ENCODE results near the gene AFDN. TPM values are rescaled to one million over a fixed set of nuclear protein-coding genes. Genes with fewer than 3 reads are reported as not detected.

Gene AFDN
- total RNA-seq, 4 donors from 2014 or later, result 148 to 371 (median 204) TPM

DNA sequence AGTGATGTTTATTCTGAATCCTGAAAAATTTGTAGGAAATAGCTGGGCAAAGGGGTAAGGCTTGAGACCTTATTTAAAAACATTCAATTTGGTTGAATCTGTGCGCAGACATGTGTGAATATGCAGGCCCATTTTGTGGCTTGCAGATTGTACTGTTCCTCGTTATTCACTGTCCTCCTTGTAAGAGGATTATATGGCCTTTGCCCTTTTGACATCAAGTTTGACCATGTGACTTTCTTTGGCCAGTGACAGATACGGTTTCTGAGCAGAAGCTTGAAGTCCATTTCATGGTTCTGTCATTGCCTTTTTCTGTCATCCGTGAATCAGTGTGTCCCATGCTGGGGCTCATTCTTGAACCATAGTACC is 13.4 kb downstream of the AFDN start:
- DNase-seq, result no peak
- H3K27me3 ChIP-seq, result no peaks in the 10 kb centered on the region

DNA sequence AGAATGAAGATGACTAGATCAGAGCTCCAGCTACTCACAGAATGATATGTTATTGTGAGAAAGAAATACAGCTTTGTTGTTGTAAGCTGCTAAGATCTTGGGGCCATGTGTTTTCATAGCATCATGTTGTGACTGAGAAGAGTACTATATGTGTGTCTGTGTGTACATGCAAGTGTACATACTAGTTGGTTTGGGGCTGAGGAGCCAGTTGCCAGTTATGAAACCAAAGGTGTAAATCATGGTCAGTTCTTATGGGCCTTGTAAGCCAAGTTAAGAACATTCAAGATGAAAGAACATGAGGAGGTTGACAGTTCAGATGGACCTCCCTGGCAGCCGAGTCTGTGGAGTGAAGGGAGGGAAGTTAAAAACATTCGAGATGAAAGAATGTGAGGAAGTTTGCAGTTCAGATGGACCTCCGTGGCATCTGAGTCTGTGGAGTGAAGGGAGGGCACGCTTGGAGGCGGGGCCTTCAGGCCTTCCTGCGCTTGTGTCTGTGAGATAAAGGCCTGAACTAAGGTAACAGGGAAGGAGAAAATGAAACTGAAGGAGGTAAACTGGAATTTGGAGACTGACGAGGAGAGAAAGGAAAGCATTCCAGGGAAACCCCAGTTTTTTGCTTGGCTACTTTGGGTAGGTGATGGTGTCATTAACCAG is 13.9 kb downstream of the AFDN start:
- no peak overlapping the region for H3K27ac ChIP-seq
- DNase-seq, result no peak
- no peak overlapping the region for H3K4me3 ChIP-seq
- in situ Hi-C loops (cut with MboI; ENCODE audit: low pct_ligation_motif_present in 1 of 4, low pct_unique_long_range_greater_than_20kb in 1 of 4, low sequenced_read_pairs in 3 of 4) (no loop called here), intact Hi-C loops (cut with DNase I; ENCODE audit: low total_unique reads) (no loop called here)
- WGBS, 2 donors (ENCODE audit: low coverage in 1 of 2), result 48 to 82% methylated on average over 7 of the region's 7 CpGs
- TF ChIP-seq CTCF (IDR thresholded peaks at IDR 0.05) (no peak), EP300 (IDR thresholded peaks at IDR 0.05; ENCODE audit: low read depth) (no peak), POLR2AphosphoS5 (IDR thresholded peaks at IDR 0.05) (no peak), POLR2A (IDR thresholded peaks at IDR 0.05) (no peak)
- H3K27me3 ChIP-seq, result no peaks in the 10 kb centered on the region
- H3K4me1 ChIP-seq, result peaks cover 0 to 43% (median 15%) of the 10 kb centered on the region in 4 donors
- H3K36me3 ChIP-seq, result no peaks in the 10 kb centered on the region
- no peaks in the 10 kb centered on the region for H3K9me3 ChIP-seq

More for the DNA sequence above, 13.4 kb downstream of the AFDN start:
- in situ Hi-C loops (cut with MboI; ENCODE audit: low pct_ligation_motif_present in 1 of 4, low pct_unique_long_range_greater_than_20kb in 1 of 4, low sequenced_read_pairs in 3 of 4), result no loop called here
- Histone ChIP-seq H3K9me3 (no peaks in the 10 kb centered on the region), H3K4me1 (peaks cover 0 to 45% (median 15%) of the 10 kb centered on the region in 4 donors), H3K4me3 (no peak overlapping the region), H3K27ac (no peak overlapping the region), H3K36me3 (no peaks in the 10 kb centered on the region)
- WGBS, 2 donors (ENCODE audit: low coverage in 1 of 2), result 83 to 89% methylated on average over 4 of the region's 4 CpGs
- no peak for TF ChIP-seq POLR2A (IDR thresholded peaks at IDR 0.05)
- TF ChIP-seq EP300 (IDR thresholded peaks at IDR 0.05; ENCODE audit: low read depth), result no peak
- no peak for TF ChIP-seq POLR2AphosphoS5 (IDR thresholded peaks at IDR 0.05)
- no peak for TF ChIP-seq CTCF (IDR thresholded peaks at IDR 0.05)
- intact Hi-C loops (cut with DNase I; ENCODE audit: low total_unique reads), result no loop called here

- Histone ChIP-seq H3K27ac (no peak overlapping the region), H3K9me3 (no peaks in the 10 kb centered on the region), H3K4me1 (peaks cover 0 to 39% (median 15%) of the 10 kb centered on the region in 4 donors), H3K36me3 (no peaks in the 10 kb centered on the region), H3K4me3 (no peak overlapping the region), H3K27me3 (no peaks in the 10 kb centered on the region)
- intact Hi-C loops (cut with DNase I; ENCODE audit: low total_unique reads), result no loop called here
- DNase-seq, result no peak
- in situ Hi-C loops (cut with MboI; ENCODE audit: low pct_ligation_motif_present in 1 of 4, low pct_unique_long_range_greater_than_20kb in 1 of 4, low sequenced_read_pairs in 3 of 4), result no loop called here
- TF ChIP-seq CTCF (IDR thresholded peaks at IDR 0.05), result no peak
- no peak for TF ChIP-seq EP300 (IDR thresholded peaks at IDR 0.05; ENCODE audit: low read depth)
- no peak for TF ChIP-seq POLR2A (IDR thresholded peaks at IDR 0.05)
- no peak for TF ChIP-seq POLR2AphosphoS5 (IDR thresholded peaks at IDR 0.05)
These were observed 15.3 kb downstream of the AFDN start for GRCh38 chr6:167841981-167842380.

- in situ Hi-C loops (cut with MboI; ENCODE audit: low pct_ligation_motif_present in 1 of 4, low pct_unique_long_range_greater_than_20kb in 1 of 4, low sequenced_read_pairs in 3 of 4) (no loop called here), intact Hi-C loops (cut with DNase I; ENCODE audit: low total_unique reads) (no loop called here)
- peaks cover 0 to 43% (median 15%) of the 10 kb centered on the region in 4 donors for H3K4me1 ChIP-seq
- no peak overlapping the region for H3K27ac ChIP-seq
- no peaks in the 10 kb centered on the region for H3K36me3 ChIP-seq
- 80 to 85% methylated on average over 1 of the region's 1 CpG for WGBS, 2 donors (ENCODE audit: low coverage in 1 of 2)
- TF ChIP-seq EP300 (IDR thresholded peaks at IDR 0.05; ENCODE audit: low read depth) (no peak), POLR2AphosphoS5 (IDR thresholded peaks at IDR 0.05) (no peak), CTCF (IDR thresholded peaks at IDR 0.05) (no peak), POLR2A (IDR thresholded peaks at IDR 0.05) (no peak)
- H3K9me3 ChIP-seq, result no peaks in the 10 kb centered on the region
- DNase-seq, result no peak
- no peak overlapping the region for H3K4me3 ChIP-seq
- H3K27me3 ChIP-seq, result no peaks in the 10 kb centered on the region
These were observed 15.7 kb downstream of the AFDN start for GRCh38 chr6:167842457-167842856.
